ENCODE measurements around the gene NGDN. TPM values are rescaled to one million over a fixed set of nuclear protein-coding genes. Genes with fewer than 3 reads are reported as not detected.

The NGDN gene
- total RNA-seq, 1 experiment from 2014 or later, result 42.0 TPM

GRCh38 chr14:23430016-23430722 is 39.3 kb upstream of the NGDN start:
- no peaks in the 10 kb centered on the region for H3K36me3 ChIP-seq (ENCODE audit: control insufficient read depth in 1 of 2, insufficient read depth in 2 of 2, low read length in 2 of 2)
- intact Hi-C loops (cut with micrococcal nuclease), result no loop called here
- no peak for DNase-seq (ENCODE audit: low read depth, low spot score)

GRCh38 chr14:23430723-23431085 is 38.8 kb upstream of the NGDN start:
- no peaks in the 10 kb centered on the region for H3K9me3 ChIP-seq (ENCODE audit: control insufficient read depth in 1 of 2, insufficient read depth in 1 of 2, low read depth in 1 of 2, low read length in 2 of 2)
- intact Hi-C loops (cut with micrococcal nuclease), result no loop called here
- no peaks in the 10 kb centered on the region for H3K79me2 ChIP-seq (ENCODE audit: insufficient read depth, low read length)
- ChIA-PET RAD21 (ENCODE audit: low non-redundant PET in 1 of 2, low total read pairs in 2 of 2, uncharacterized antibody in 2 of 2, unreplicated experiment in 2 of 2) (no interaction called here), CTCF (interaction anchor here (1.0 kb wide), 1 partner anchor 136 kb away, joined by 3 read pairs; no protein-coding TSS in a partner anchor), POLR2A (no interaction called here)
- H3K4me2 ChIP-seq (ENCODE audit: low read length), result no peak overlapping the region
- no peak overlapping the region for H3K4me3 ChIP-seq (replicated peaks in 1 of 2; ENCODE audit: low read depth in 1 of 2, low read length in 2 of 2)
- ATAC-seq (no peak), DNase-seq (ENCODE audit: low read depth, low spot score) (no peak)
- peaks cover 12% of the 10 kb centered on the region for H3K27me3 ChIP-seq (ENCODE audit: insufficient read depth, low read length)
- no peak overlapping the region for H3K27ac ChIP-seq (ENCODE audit: low read depth, low read length)
- no peaks in the 10 kb centered on the region for H3K4me1 ChIP-seq (ENCODE audit: control insufficient read depth in 1 of 2, insufficient read depth in 2 of 2, low read length in 2 of 2)
- no peak overlapping the region for H2AFZ ChIP-seq (ENCODE audit: low read depth, low read length, poor library complexity, severe bottlenecking)
- no peak for TF ChIP-seq MAX (IDR thresholded peaks at IDR 0.05)
- no peak for TF ChIP-seq TCF7L2 (IDR thresholded peaks at IDR 0.05; ENCODE audit: borderline replicate concordance, extremely low read depth, insufficient read depth, insufficient read length)
- no peak for TF ChIP-seq EZH2phosphoT487 (IDR thresholded peaks at IDR 0.05; ENCODE audit: borderline replicate concordance)
- no peak for TF ChIP-seq SRF (IDR thresholded peaks at IDR 0.05; ENCODE audit: low read depth)
- no peak for TF ChIP-seq SP1 (IDR thresholded peaks at IDR 0.05; ENCODE audit: low read depth)
- TF ChIP-seq, protein P1, sequence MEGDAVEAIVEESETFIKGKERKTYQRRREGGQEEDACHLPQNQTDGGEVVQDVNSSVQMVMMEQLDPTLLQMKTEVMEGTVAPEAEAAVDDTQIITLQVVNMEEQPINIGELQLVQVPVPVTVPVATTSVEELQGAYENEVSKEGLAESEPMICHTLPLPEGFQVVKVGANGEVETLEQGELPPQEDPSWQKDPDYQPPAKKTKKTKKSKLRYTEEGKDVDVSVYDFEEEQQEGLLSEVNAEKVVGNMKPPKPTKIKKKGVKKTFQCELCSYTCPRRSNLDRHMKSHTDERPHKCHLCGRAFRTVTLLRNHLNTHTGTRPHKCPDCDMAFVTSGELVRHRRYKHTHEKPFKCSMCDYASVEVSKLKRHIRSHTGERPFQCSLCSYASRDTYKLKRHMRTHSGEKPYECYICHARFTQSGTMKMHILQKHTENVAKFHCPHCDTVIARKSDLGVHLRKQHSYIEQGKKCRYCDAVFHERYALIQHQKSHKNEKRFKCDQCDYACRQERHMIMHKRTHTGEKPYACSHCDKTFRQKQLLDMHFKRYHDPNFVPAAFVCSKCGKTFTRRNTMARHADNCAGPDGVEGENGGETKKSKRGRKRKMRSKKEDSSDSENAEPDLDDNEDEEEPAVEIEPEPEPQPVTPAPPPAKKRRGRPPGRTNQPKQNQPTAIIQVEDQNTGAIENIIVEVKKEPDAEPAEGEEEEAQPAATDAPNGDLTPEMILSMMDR (IDR thresholded peaks at IDR 0.05 in 2 of 3, conservative IDR thresholded peaks at IDR 0.05 in 1 of 3; ENCODE audit: borderline replicate concordance in 1 of 3, insufficient read depth in 1 of 3, low read depth in 2 of 3, low read length in 2 of 3), result no peak
- H3K9me2 ChIP-seq (ENCODE audit: insufficient read depth), result no peaks in the 10 kb centered on the region
- no peak overlapping the region for H3K9ac ChIP-seq (ENCODE audit: low read length)
- H4K20me1 ChIP-seq (ENCODE audit: insufficient read depth), result no peaks in the 10 kb centered on the region
- no peaks in the 10 kb centered on the region for H3K36me3 ChIP-seq (ENCODE audit: control insufficient read depth in 1 of 2, insufficient read depth in 2 of 2, low read length in 2 of 2)
- no TSS peak for BruUV-seq (replicated peaks)

More at GRCh38 chr14:23430016-23430722, 39.3 kb upstream of the NGDN start:
- no peak overlapping the region for H3K9ac ChIP-seq (ENCODE audit: low read length)
- no peaks in the 10 kb centered on the region for H3K4me1 ChIP-seq (ENCODE audit: control insufficient read depth in 1 of 2, insufficient read depth in 2 of 2, low read length in 2 of 2)
- BruUV-seq (replicated peaks), result no TSS peak
- no peaks in the 10 kb centered on the region for H3K9me3 ChIP-seq (ENCODE audit: control insufficient read depth in 1 of 2, insufficient read depth in 1 of 2, low read depth in 1 of 2, low read length in 2 of 2)
- ChIA-PET CTCF (interaction anchor here (1.0 kb wide), 1 partner anchor 136 kb away, joined by 3 read pairs; no protein-coding TSS in a partner anchor), POLR2A (no interaction called here), RAD21 (ENCODE audit: low non-redundant PET in 1 of 2, low total read pairs in 2 of 2, uncharacterized antibody in 2 of 2, unreplicated experiment in 2 of 2) (no interaction called here)
- H4K20me1 ChIP-seq (ENCODE audit: insufficient read depth), result no peaks in the 10 kb centered on the region
- no peak for TF ChIP-seq ATF3 (IDR thresholded peaks at IDR 0.05)
- no peak for TF ChIP-seq ZFX (IDR thresholded peaks at IDR 0.05)
- H2AFZ ChIP-seq (ENCODE audit: low read depth, low read length, poor library complexity, severe bottlenecking), result no peak overlapping the region
- no peak overlapping the region for H3K4me3 ChIP-seq (replicated peaks in 1 of 2; ENCODE audit: low read depth in 1 of 2, low read length in 2 of 2)
- ATAC-seq, result no peak
- H3K27me3 ChIP-seq (ENCODE audit: insufficient read depth, low read length), result peaks cover 12% of the 10 kb centered on the region
- H3K9me2 ChIP-seq (ENCODE audit: insufficient read depth), result no peaks in the 10 kb centered on the region
- H3K4me2 ChIP-seq (ENCODE audit: low read length), result no peak overlapping the region
- no peak overlapping the region for H3K27ac ChIP-seq (ENCODE audit: low read depth, low read length)
- no peaks in the 10 kb centered on the region for H3K79me2 ChIP-seq (ENCODE audit: insufficient read depth, low read length)

All from HCT116 (cell line).